ENCODE results near the gene CGB1.
"Not testable (repeated sequence)": the region's sequence is repeated elsewhere in the genome, so short reads cannot be mapped to it uniquely, and the experiment has no call there.

- not testable (repeated sequence) for TF ChIP-seq CTCF (IDR thresholded peaks at IDR 0.05; ENCODE audit: low read depth, low read length, poor library complexity, severe bottlenecking); EZH2phosphoT487 (IDR thresholded peaks at IDR 0.05; ENCODE audit: borderline replicate concordance, low read length)
These were observed 3.0 kb upstream of the CGB1 start for GRCh38 chr19:49039736-49040135.

Data from DOHH2 (cell line).